GM13977 (cell line): ENCODE measurements around the gene TMC7.

Source experiments
- DNase-seq: peaks from one replicate; pipeline ENCODE4 v3.0.0; 2012; ENCODE audit warnings: low spot score
- in situ Hi-C: fragments of 300-500 bp; cut with MboI; formaldehyde crosslinking; loops from one replicate; pipeline ENCODE4 v1.12.0; 2022; ENCODE audit warnings: low sequenced_read_pairs, low pct_unique_long_range_greater_than_20kb, mixed read lengths, inconsistent platforms; ENCODE audit not compliant: unreplicated experiment
- TF ChIP-seq, protein P1 (sequence below): IDR thresholded peaks from 2 replicates; pipeline ENCODE4 v1.5.1; 2012; ENCODE audit warnings: mild to moderate bottlenecking, control low read depth; ENCODE audit not compliant: insufficient read depth; ENCODE audit errors: extremely low read depth, missing control alignments

The TMC7 gene

GRCh38 chr16:19077879-19078278 lies 94.1 kb downstream of the TMC7 start:
- in situ Hi-C loops, result no loop called here
- no peak for DNase-seq
- TF ChIP-seq, protein P1, sequence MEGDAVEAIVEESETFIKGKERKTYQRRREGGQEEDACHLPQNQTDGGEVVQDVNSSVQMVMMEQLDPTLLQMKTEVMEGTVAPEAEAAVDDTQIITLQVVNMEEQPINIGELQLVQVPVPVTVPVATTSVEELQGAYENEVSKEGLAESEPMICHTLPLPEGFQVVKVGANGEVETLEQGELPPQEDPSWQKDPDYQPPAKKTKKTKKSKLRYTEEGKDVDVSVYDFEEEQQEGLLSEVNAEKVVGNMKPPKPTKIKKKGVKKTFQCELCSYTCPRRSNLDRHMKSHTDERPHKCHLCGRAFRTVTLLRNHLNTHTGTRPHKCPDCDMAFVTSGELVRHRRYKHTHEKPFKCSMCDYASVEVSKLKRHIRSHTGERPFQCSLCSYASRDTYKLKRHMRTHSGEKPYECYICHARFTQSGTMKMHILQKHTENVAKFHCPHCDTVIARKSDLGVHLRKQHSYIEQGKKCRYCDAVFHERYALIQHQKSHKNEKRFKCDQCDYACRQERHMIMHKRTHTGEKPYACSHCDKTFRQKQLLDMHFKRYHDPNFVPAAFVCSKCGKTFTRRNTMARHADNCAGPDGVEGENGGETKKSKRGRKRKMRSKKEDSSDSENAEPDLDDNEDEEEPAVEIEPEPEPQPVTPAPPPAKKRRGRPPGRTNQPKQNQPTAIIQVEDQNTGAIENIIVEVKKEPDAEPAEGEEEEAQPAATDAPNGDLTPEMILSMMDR, result no peak

- in situ Hi-C loops, result loop anchor here (10.0 kb wide), 1 partner anchor 81 kb away; the partner anchor contains the start of gene SYT17
- no peak for DNase-seq
- TF ChIP-seq, protein P1, result no peak
These were observed 99.9 kb downstream of the TMC7 start for GRCh38 chr16:19083670-19084069.

DNA sequence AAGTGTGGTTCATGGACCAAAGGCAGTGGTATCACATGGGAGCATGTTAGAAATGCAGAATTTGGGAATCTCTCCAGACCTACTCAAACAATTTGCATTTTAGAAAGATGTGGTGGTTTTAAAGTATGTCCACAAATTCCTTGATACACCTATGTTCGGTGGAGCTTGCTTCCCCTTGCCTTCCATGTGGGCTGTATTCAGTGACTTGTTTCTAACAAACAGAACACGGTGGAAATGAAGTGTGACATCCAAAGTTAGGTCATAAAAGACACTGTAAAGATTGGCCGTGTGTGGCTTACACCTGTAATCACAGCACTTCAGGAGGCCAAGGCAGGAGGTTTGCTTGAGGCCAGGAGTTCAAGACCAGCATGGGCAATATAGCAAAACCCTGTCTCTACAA lies 100.4 kb downstream of the TMC7 start:
- DNase-seq, result no peak
- in situ Hi-C loops, result loop anchor here (10.0 kb wide), 1 partner anchor 81 kb away; the partner anchor contains the start of gene SYT17
- TF ChIP-seq, protein P1, result no peak

DNA sequence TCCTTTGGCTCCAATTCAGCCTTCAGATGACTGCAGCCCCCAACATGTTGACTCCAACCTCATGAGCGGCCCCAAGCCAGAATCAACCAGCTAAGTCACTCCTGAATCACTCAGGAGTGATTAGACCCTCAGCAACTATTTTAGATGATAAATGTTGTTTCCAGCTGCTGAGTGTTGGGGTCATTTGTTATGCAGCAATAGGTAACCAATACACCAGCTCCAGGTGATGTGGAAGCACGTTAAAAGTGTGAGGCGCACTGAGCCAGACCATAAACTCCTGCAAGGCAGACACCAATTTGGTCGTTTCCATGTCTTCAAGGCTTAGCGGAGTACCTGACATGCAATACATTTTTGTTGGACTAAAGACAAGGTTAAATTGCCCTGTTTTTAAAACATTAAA lies 101.1 kb downstream of the TMC7 start:
- in situ Hi-C loops, result loop anchor here (5.0 to 10.0 kb wide), 2 partner anchors 80 to 287 kb away; partner anchors contain the start of gene SYT17
- TF ChIP-seq, protein P1, result no peak
- no peak for DNase-seq

- TF ChIP-seq, protein P1, result no peak
- no peak for DNase-seq
- in situ Hi-C loops, result loop anchor here (5.0 to 10.0 kb wide), 2 partner anchors 79 to 287 kb away; partner anchors contain the start of gene SYT17
These were observed 102.0 kb downstream of the TMC7 start for GRCh38 chr16:19085679-19086200.

DNA sequence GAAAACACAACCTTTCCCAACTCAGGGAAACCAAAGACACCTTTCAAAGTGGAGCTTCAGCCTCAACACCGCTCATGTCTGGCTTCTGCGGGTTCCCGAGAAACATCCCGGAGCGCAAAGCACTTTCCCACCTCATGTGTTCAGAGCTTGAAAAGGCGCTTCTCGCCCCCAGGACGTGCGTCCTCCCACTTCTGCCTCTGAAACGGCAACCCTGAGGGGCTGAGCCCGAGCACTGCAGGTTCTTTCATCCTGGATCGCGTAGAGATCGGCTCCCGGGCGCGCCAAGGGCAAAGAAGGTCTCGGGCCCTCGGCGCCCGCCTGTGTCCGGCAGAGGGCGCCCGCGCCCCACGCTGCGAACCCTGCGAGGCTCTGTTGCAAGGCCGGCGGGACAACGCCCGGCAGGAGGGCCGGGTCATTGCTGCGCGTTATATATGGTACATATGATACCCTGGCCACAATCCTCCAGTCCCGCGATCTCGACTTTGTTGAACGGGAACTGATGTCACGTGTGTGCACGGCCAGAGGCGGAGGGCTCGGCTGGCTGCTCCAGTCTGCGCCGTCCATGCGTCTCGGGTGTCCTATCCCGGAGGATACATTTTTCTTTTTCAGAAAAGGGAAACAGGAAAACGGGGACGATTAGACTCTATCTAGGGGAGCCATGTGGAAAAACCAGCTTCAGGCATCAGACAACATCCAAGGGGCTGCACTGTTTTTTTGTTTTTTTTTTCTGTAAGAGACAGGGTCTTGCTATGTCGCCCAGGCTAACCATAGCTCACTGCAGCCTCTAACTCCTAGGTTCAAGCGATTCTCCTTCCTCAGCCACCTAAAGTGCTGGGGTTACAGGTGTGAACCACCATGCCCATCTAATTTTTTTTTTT lies 102.8 kb downstream of the TMC7 start:
- DNase-seq, result peak; percentile 83
- TF ChIP-seq, protein P1, result peak; percentile 99
- in situ Hi-C loops, result loop anchor here (5.0 to 10.0 kb wide), 2 partner anchors 78 to 286 kb away; partner anchors contain the start of gene SYT17
